Dendritic cell treated with granulocyte-macrophage colony-stimulating factor and Interleukin-4, amounts not matched to agents 40 ng/mL and 50 ng/mL, for 4 days (primary cell): Measurements from ENCODE around the gene REXO5.

Experiments
- H3K27ac Mint-ChIP-seq: one replicate; pipeline ENCODE4 v1.8.0; 2022; ENCODE audit warnings: mild to moderate bottlenecking, mixed read lengths
- H3K27me3 Mint-ChIP-seq: one replicate; pipeline ENCODE4 v1.8.0; 2022; ENCODE audit warnings: mild to moderate bottlenecking, mixed read lengths
- H3K36me3 Mint-ChIP-seq: one replicate; pipeline ENCODE4 v1.8.0; 2022; ENCODE audit warnings: low read depth, mixed read lengths
- H3K4me1 Mint-ChIP-seq: one replicate; pipeline ENCODE4 v1.8.0; 2022; ENCODE audit warnings: low read depth, mixed read lengths
- H3K4me3 Mint-ChIP-seq: one replicate; pipeline ENCODE4 v1.8.0; 2022; ENCODE audit warnings: mild to moderate bottlenecking, moderate library complexity, mixed read lengths
- H3K9me3 Mint-ChIP-seq: one replicate; pipeline ENCODE4 v1.8.0; 2022; ENCODE audit warnings: mixed read lengths
- intact Hi-C: fragments of 100-400 bp; cut with micrococcal nuclease; formaldehyde crosslinking; loops from one replicate; pipeline ENCODE4 v1.15.0; 2022

The REXO5 gene

DNA sequence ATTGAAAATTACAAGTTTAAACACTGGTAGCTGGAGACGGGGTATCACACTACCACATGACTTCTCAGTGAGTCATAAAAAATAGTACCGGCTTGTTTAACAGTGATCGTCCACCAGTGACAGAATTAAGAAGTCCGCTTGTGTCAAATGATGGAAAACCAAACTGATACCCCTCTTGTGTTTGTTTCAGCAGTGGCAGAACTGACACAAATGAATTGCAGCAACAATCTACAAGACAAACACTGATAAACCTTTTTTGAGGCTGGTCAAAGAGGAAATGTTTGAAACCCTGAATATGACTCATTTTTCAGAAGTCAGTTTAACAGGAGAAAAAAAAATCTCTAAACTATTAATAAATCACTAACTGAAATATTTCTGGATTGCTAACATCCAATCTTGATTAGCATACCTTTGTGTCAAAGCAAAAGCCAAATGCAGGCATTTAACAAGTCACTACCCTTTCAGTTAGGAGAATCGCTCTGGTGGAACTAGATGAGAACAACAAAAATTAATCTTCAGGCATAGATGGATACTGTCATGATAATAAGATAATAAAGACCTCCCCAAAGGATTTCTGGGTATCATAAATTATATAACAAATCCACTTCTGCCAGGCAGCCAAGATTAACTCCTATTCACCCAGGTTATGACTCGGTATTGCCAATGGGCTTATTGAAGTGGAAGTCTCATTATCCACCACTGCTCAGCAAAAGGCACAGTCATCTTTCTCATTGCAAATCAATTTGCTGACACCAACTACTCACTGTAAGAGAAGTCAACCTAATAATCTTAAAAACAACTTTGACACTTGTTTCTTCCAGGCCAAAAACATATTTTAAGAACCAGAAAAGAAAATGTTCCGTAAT, 73.1 kb downstream of the REXO5 start:
- Mint-ChIP-seq H3K9me3 (no peaks in the 10 kb centered on the region), H3K27ac (peak overlapping the region; percentile 20), H3K4me3 (no peak overlapping the region), H3K4me1 (peaks cover 77% of the 10 kb centered on the region), H3K27me3 (no peaks in the 10 kb centered on the region), H3K36me3 (peaks cover 68% of the 10 kb centered on the region)
- intact Hi-C loops = no loop called here

DNA sequence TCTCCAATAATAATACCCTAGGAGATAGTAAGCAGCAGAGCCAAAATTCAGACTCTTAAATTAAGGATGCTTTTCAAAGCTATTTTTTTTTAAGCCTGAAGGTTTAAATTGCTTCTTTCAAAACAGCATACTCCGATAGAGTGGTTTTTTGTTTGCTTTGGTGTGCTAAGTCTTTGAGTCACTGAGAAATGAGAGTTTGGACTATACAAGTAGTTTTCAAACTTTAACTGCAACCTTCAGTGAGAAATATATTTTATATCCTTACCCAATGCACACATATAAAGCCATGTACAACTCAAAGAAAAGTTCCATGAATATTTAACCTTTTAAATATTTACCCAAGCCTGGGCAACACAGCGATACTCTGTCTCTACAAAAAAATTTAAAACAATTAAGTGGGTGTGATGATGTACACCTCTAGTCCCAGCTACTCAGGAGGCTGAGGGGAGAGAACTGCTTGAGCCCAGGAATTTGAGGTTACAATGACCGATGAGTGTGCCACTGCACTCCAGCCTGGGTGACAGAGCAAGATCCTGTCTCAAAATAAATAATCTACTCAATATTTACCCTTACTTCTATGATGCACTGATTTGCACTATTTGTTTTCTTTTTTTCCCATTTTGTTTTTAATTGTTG, 74.7 kb downstream of the REXO5 start:
- peaks cover 72% of the 10 kb centered on the region for H3K36me3 Mint-ChIP-seq
- H3K27me3 Mint-ChIP-seq = no peaks in the 10 kb centered on the region
- H3K27ac Mint-ChIP-seq = peak overlapping the region; percentile 51
- intact Hi-C loops = no loop called here
- peaks cover 64% of the 10 kb centered on the region for H3K4me1 Mint-ChIP-seq
- H3K4me3 Mint-ChIP-seq = no peak overlapping the region
- H3K9me3 Mint-ChIP-seq = no peaks in the 10 kb centered on the region

DNA sequence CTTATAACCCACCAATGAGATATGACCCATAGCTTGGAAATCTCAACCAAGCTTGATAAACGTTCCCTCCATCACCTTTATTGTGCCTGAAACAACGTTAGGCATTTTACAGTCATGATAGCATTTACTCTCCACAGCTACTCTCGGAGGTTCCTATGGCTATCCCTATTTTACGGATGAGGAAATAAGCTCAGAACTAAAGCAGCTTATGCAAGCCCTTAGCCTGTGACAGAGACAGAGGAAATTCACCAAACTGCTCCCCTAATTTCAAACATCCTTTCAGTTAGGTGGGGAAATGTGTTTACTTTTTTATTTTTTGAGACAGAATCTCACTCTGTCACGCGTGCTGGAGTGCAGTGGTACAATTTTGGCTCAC, 75.2 kb downstream of the REXO5 start:
- Mint-ChIP-seq H3K9me3 (no peaks in the 10 kb centered on the region), H3K27me3 (no peaks in the 10 kb centered on the region), H3K4me1 (peaks cover 63% of the 10 kb centered on the region), H3K4me3 (no peak overlapping the region), H3K36me3 (peaks cover 72% of the 10 kb centered on the region), H3K27ac (peak overlapping the region; percentile 51)
- intact Hi-C loops = no loop called here

DNA sequence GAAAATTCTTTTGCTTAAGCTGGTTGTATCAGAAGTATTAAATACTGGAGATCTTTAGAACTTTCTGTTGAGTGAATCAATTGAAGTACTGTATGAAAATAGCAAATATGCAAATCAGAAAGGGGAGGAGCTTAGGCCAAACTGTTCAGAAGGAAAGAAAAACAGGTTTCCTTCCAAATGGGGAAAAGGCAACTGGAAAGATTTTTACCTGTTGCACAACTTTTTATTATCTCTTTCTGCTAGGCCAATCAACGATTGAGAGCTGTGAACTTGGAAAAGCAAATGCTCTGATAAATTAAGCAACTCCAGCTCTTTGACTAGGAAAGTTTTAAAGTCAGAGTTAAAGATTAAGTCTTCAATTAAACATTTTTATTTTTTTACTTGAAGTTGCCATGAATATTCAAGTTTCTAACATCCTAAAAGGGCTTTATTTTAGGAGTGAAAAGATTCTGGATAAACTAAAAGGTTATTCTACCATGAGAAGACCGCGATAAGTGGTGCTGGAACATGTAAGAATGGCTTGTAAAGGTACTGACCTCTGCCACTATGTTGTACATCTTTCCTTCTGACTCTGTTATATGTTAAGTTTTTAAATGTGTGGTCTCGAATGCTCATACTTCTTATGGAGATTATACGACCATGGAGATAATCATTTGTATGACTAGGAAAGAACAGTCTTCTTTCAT, 77.4 kb downstream of the REXO5 start:
- Mint-ChIP-seq H3K4me3 (no peak overlapping the region), H3K36me3 (peaks cover 61% of the 10 kb centered on the region), H3K9me3 (no peaks in the 10 kb centered on the region), H3K27ac (no peak overlapping the region), H3K27me3 (no peaks in the 10 kb centered on the region), H3K4me1 (peaks cover 56% of the 10 kb centered on the region)
- intact Hi-C loops = no loop called here

GRCh38 chr16:20884240-20884556, 77.9 kb downstream of the REXO5 start:
- Mint-ChIP-seq H3K4me3 (no peak overlapping the region), H3K27me3 (no peaks in the 10 kb centered on the region), H3K36me3 (peaks cover 60% of the 10 kb centered on the region), H3K4me1 (peaks cover 51% of the 10 kb centered on the region), H3K27ac (no peak overlapping the region), H3K9me3 (no peaks in the 10 kb centered on the region)
- intact Hi-C loops = no loop called here

- H3K4me3 Mint-ChIP-seq = no peak overlapping the region
- H3K36me3 Mint-ChIP-seq = peaks cover 77% of the 10 kb centered on the region
- no peaks in the 10 kb centered on the region for H3K27me3 Mint-ChIP-seq
- intact Hi-C loops = no loop called here
- peaks cover 42% of the 10 kb centered on the region for H3K4me1 Mint-ChIP-seq
- H3K27ac Mint-ChIP-seq = peak overlapping the region; percentile 64
- no peaks in the 10 kb centered on the region for H3K9me3 Mint-ChIP-seq
Measured at GRCh38 chr16:20886320-20886719, 80.0 kb downstream of the REXO5 start.

GRCh38 chr16:20887207-20887606, 80.9 kb downstream of the REXO5 start:
- H3K4me3 Mint-ChIP-seq = no peak overlapping the region
- no peaks in the 10 kb centered on the region for H3K9me3 Mint-ChIP-seq
- H3K36me3 Mint-ChIP-seq = peaks cover 80% of the 10 kb centered on the region
- H3K4me1 Mint-ChIP-seq = peaks cover 42% of the 10 kb centered on the region
- intact Hi-C loops = no loop called here
- peak overlapping the region; percentile 64 for H3K27ac Mint-ChIP-seq
- no peaks in the 10 kb centered on the region for H3K27me3 Mint-ChIP-seq

GRCh38 chr16:20889625-20890275, 83.4 kb downstream of the REXO5 start:
- H3K9me3 Mint-ChIP-seq = no peaks in the 10 kb centered on the region
- no peak overlapping the region for H3K27ac Mint-ChIP-seq
- no peaks in the 10 kb centered on the region for H3K27me3 Mint-ChIP-seq
- no peak overlapping the region for H3K4me3 Mint-ChIP-seq
- intact Hi-C loops = no loop called here
- H3K4me1 Mint-ChIP-seq = peaks cover 47% of the 10 kb centered on the region
- peaks cover 82% of the 10 kb centered on the region for H3K36me3 Mint-ChIP-seq

DNA sequence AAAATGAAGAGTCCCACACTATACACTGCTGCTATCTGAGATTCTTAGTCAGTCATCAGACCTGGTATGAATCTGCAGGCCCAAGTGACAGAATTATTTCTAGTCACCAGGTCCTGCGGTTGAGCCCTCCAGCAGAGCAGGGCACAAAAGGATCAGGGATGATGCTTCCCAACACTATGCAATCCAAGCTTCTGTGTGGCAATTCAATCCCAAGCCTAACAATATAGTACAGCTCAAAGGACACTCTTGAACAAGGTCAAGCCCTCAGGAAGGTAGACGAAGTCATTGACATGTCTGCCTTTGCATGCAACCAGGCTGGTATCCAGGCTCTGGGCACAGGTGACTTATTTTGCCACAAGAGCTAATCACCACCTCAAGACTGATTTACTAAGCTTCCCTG, 88.1 kb downstream of the REXO5 start:
- no peak overlapping the region for H3K27ac Mint-ChIP-seq
- H3K4me3 Mint-ChIP-seq = no peak overlapping the region
- H3K27me3 Mint-ChIP-seq = no peaks in the 10 kb centered on the region
- no peaks in the 10 kb centered on the region for H3K9me3 Mint-ChIP-seq
- intact Hi-C loops = no loop called here
- peaks cover 64% of the 10 kb centered on the region for H3K4me1 Mint-ChIP-seq
- H3K36me3 Mint-ChIP-seq = peaks cover 99% of the 10 kb centered on the region

- H3K4me3 Mint-ChIP-seq = peak overlapping the region; percentile 95
- H3K4me1 Mint-ChIP-seq = peaks cover 61% of the 10 kb centered on the region
- intact Hi-C loops = no loop called here
- H3K36me3 Mint-ChIP-seq = peaks cover 100% of the 10 kb centered on the region
- no peaks in the 10 kb centered on the region for H3K27me3 Mint-ChIP-seq
- no peaks in the 10 kb centered on the region for H3K9me3 Mint-ChIP-seq
- peak overlapping the region; percentile 99 for H3K27ac Mint-ChIP-seq
Measured at GRCh38 chr16:20897253-20897897, 91.0 kb downstream of the REXO5 start.

DNA sequence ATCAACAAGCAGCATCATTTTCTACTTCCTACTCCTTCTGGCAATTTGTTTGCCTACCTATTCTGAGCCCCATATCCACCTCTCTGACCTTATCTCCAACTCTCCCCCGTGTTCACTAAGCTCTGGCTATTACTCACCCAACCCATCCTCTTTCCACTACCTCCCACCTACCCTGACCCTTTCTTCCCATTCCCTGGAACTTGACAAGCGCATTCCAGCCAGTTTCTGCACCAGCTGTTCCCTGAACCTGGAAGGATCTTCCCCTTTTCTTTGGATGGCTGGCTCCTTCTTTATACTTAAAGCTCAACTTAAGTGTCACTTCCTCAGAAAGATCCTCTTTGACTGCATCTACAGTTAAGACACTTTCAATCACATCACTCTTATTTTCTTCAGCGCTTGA, 91.6 kb downstream of the REXO5 start:
- H3K36me3 Mint-ChIP-seq = peaks cover 100% of the 10 kb centered on the region
- H3K27me3 Mint-ChIP-seq = no peaks in the 10 kb centered on the region
- H3K4me3 Mint-ChIP-seq = peak overlapping the region; percentile 95
- H3K9me3 Mint-ChIP-seq = no peaks in the 10 kb centered on the region
- H3K4me1 Mint-ChIP-seq = peaks cover 63% of the 10 kb centered on the region
- peak overlapping the region; percentile 99 for H3K27ac Mint-ChIP-seq
- intact Hi-C loops = no loop called here

DNA sequence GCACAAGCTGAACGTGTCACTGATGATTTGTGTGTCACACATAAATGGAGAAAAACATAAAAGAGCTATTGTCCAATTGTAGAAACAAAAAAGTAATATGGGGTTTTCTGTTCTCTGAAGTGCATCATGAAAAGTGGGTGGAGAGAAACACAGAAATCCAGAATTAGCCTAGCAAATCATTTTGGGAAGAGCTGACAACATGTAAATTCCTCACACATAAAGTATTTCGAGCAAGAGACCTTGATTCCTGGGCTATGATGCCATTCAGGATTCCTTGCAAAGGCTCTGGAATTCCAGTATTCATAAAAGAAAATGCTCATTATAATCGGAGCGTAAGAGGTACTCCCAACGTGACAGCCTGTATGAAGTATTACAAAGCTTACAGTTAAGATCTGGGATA, 92.7 kb downstream of the REXO5 start:
- peaks cover 67% of the 10 kb centered on the region for H3K4me1 Mint-ChIP-seq
- H3K27me3 Mint-ChIP-seq = no peaks in the 10 kb centered on the region
- H3K9me3 Mint-ChIP-seq = no peaks in the 10 kb centered on the region
- H3K36me3 Mint-ChIP-seq = peaks cover 95% of the 10 kb centered on the region
- intact Hi-C loops = no loop called here
- H3K27ac Mint-ChIP-seq = peak overlapping the region; percentile 99
- peak overlapping the region; percentile 95 for H3K4me3 Mint-ChIP-seq
